Ovary (tissue), 9 donors: Measurements from ENCODE around the gene GYG2. TPM values are rescaled to one million over a fixed set of nuclear protein-coding genes. Genes with fewer than 3 reads are reported as not detected.

ENCODE experiments used
- DNase-seq, 5 donors: peaks; one replicate each; pipeline ENCODE4 v3.0.0-alpha.2; 2019 to 2020
- H3K27ac ChIP-seq, 2 donors: fragments of 200-600 bp; one replicate each; pipeline versions ENCODE4 v1.5.1 to v1.8.0; 2019 to 2022
- H3K27me3 ChIP-seq: fragments of 200-600 bp; one replicate; pipeline ENCODE4 v1.8.0; 2022
- H3K36me3 ChIP-seq: fragments of 200-600 bp; sonication (generic); one replicate; pipeline ENCODE4 v1.5.1; 2019
- H3K4me1 ChIP-seq: one replicate; pipeline ENCODE4 v1.8.1; 2013; ENCODE audit warnings: mild to moderate bottlenecking, moderate library complexity; ENCODE audit not compliant: insufficient read depth
- H3K4me3 ChIP-seq: fragments of 200-600 bp; sonication (generic); one replicate; pipeline ENCODE4 v1.5.1; 2017
- H3K9me3 ChIP-seq, 2 donors: fragments of 200-600 bp in 1 of 2; sonication (generic) in 1 of 2; one replicate each; pipeline versions ENCODE4 v1.5.1 to v1.8.1; 2013 to 2019; ENCODE audit warnings: mild to moderate bottlenecking in 1 of 2, moderate library complexity in 1 of 2
- EP300 ChIP-seq: sonication (generic); formaldehyde crosslinking; IDR thresholded peaks from one replicate; pipeline ENCODE4 v1.6.1; 2017; ENCODE audit warnings: antibody characterized with exemption
- POLR2A ChIP-seq: fragments of 450-650 bp; IDR thresholded peaks from one replicate; pipeline ENCODE4 v1.6.1; 2017; ENCODE audit warnings: antibody characterized with exemption, mild to moderate bottlenecking, moderate library complexity
- WGBS, 3 donors: extraction: QIAGEN DNeasy Blood & Tissue Kit in 1 of 3; methylation state at CpG; one replicate each; pipeline versions ENCODE4 v1.1.5 to v1.1.7; 2013 to 2017; 5-methylcytosine and 5-hydroxymethylcytosine counted together
- intact Hi-C, 4 donors: fragments of 100-400 bp; cut with DNase I; formaldehyde crosslinking; loops; one replicate each; pipeline versions ENCODE4 v1.11.0 to v1.15.1; 2022 to 2023
- polyA plus RNA-seq, 2 donors: library from polyadenylated mRNA; stranded (reverse); fragments of 200-250 nt in 1 of 2; fragments of 350-450 nt in 1 of 2; fragmentation: Illumina TruSeq in 1 of 2; extraction: RNeasy Lipid Tissue Mini Kit (QIAGEN cat#74804) in 1 of 2; gene quantifications; one replicate each; pipeline ENCODE4 v1.2.3, GENCODE V29; 2013 to 2014
- total RNA-seq, 7 donors: library from RNA; depleted of rRNA in 2 of 7; stranded (reverse); fragments of >200 nt in 2 of 7; fragmentation: NEBNext Ultra II Directional in 3 of 7; extraction: Animal tissue kit (Norgen Biotek cat#: 25700) in 3 of 7; gene quantifications; one replicate each; pipeline versions ENCODE4 v1.1.0 to v1.2.4, GENCODE V29; 2016 to 2023
- TF ChIP-seq, protein P1 (sequence below), 3 donors: fragments of 450-650 bp in 2 of 3; fragments of 200-600 bp in 1 of 3; IDR thresholded peaks; one replicate each; pipeline versions ENCODE4 v1.5.1 to v1.8.0; 2016 to 2022; ENCODE audit warnings: antibody characterized with exemption in 3 of 3, mild to moderate bottlenecking in 1 of 3
- donor health status: DM: no; HTN: no; CAD: no; lungs with moderate emphysema.
- donor health status: DM: no; HTN: no; CAD: no.
- donor health status: Bipolar disorder and iron deficiency.
- donor health status: DM: yes; HTN: yes; CAD: no.
- donor health status: DM: no; HTN: no; CAD: no.
- donor health status: DM: yes; HTN: yes; CAD: no.

Gene GYG2
- total and polyA plus RNA-seq, 9 donors, result 0.72 to 9.0 (median 3.9) TPM

DNA sequence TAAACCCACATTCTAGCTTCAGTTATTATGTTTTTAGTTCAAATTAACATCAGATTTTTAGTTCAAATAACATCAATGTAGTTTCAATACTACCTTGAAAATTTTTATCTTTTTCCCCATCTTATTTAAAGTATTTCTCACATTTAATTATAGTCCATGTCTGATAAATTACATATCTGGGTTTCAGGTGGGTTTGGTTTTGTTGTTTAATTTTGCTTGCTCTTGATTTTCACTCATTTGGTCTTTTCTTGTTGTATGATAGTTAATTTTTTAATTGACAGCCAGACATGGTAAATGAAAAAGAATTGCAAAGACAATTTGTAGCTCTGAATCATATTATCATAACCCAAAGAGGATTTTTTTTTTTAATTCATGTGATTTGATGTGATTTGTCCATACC lies 41.9 kb downstream of the GYG2 start:
- intact Hi-C loops, result no loop called here
- no peak for DNase-seq
- H3K9me3 ChIP-seq, result no peaks in the 10 kb centered on the region
- H3K27ac ChIP-seq, result no peak overlapping the region
- H3K4me1 ChIP-seq, result no peaks in the 10 kb centered on the region
- no peaks in the 10 kb centered on the region for H3K36me3 ChIP-seq
- H3K27me3 ChIP-seq, result no peaks in the 10 kb centered on the region
- TF ChIP-seq POLR2A (no peak), EP300 (no peak)
- TF ChIP-seq, protein P1, sequence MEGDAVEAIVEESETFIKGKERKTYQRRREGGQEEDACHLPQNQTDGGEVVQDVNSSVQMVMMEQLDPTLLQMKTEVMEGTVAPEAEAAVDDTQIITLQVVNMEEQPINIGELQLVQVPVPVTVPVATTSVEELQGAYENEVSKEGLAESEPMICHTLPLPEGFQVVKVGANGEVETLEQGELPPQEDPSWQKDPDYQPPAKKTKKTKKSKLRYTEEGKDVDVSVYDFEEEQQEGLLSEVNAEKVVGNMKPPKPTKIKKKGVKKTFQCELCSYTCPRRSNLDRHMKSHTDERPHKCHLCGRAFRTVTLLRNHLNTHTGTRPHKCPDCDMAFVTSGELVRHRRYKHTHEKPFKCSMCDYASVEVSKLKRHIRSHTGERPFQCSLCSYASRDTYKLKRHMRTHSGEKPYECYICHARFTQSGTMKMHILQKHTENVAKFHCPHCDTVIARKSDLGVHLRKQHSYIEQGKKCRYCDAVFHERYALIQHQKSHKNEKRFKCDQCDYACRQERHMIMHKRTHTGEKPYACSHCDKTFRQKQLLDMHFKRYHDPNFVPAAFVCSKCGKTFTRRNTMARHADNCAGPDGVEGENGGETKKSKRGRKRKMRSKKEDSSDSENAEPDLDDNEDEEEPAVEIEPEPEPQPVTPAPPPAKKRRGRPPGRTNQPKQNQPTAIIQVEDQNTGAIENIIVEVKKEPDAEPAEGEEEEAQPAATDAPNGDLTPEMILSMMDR (IDR thresholded peaks at IDR 0.05), result no peak
- no peak overlapping the region for H3K4me3 ChIP-seq

- Histone ChIP-seq H3K4me3 (no peak overlapping the region), H3K9me3 (no peaks in the 10 kb centered on the region), H3K27ac (no peak overlapping the region), H3K36me3 (no peaks in the 10 kb centered on the region), H3K27me3 (no peaks in the 10 kb centered on the region), H3K4me1 (no peaks in the 10 kb centered on the region)
- WGBS, 3 donors, result 27 to 36% (median 28%) methylated on average over 2 of the region's 2 CpGs
- no peak for DNase-seq
- intact Hi-C loops, result no loop called here
- TF ChIP-seq EP300, result no peak
- TF ChIP-seq POLR2A, result no peak
- TF ChIP-seq, protein P1 (IDR thresholded peaks at IDR 0.05), result no peak
Observed at GRCh38 chrX:2871831-2872230, 43.1 kb downstream of the GYG2 start.

DNA sequence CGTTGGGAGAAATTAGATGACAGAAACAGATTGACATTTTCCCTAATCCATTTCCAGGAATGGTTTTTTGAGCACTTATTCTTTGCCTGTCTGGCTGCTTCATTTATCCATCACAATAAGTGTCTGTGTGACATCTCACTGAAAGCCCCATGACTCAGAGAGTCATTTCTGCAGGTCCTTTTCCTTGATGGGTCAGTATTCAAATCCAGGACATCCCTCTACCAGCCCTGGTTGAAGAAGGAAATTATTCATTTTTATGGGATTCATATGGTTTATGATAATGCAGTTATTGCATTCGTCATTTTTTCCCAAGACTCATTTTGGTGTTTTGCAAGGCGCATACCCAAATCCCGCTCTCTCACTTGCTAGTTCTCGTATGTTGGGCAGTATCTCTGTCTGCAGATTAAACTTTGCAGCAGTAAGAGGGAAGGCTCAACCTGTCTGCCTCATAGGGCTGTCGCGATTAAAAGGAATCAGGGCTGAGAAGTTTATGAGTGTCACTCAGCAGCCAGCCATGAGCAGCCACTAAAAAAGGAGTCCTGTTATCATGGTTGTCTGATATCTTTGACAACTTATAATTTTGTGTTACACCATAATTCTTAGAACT lies 44.0 kb downstream of the GYG2 start:
- intact Hi-C loops, result no loop called here
- no peaks in the 10 kb centered on the region for H3K36me3 ChIP-seq
- H3K4me3 ChIP-seq, result no peak overlapping the region
- H3K9me3 ChIP-seq, result no peaks in the 10 kb centered on the region
- TF ChIP-seq POLR2A (no peak), EP300 (no peak)
- TF ChIP-seq, protein P1 (IDR thresholded peaks at IDR 0.05), result no peak
- DNase-seq, result no peak
- WGBS, 3 donors, result 79 to 90% (median 86%) methylated on average over 7 of the region's 7 CpGs
- no peaks in the 10 kb centered on the region for H3K4me1 ChIP-seq
- H3K27ac ChIP-seq, result no peak overlapping the region
- no peaks in the 10 kb centered on the region for H3K27me3 ChIP-seq

DNA sequence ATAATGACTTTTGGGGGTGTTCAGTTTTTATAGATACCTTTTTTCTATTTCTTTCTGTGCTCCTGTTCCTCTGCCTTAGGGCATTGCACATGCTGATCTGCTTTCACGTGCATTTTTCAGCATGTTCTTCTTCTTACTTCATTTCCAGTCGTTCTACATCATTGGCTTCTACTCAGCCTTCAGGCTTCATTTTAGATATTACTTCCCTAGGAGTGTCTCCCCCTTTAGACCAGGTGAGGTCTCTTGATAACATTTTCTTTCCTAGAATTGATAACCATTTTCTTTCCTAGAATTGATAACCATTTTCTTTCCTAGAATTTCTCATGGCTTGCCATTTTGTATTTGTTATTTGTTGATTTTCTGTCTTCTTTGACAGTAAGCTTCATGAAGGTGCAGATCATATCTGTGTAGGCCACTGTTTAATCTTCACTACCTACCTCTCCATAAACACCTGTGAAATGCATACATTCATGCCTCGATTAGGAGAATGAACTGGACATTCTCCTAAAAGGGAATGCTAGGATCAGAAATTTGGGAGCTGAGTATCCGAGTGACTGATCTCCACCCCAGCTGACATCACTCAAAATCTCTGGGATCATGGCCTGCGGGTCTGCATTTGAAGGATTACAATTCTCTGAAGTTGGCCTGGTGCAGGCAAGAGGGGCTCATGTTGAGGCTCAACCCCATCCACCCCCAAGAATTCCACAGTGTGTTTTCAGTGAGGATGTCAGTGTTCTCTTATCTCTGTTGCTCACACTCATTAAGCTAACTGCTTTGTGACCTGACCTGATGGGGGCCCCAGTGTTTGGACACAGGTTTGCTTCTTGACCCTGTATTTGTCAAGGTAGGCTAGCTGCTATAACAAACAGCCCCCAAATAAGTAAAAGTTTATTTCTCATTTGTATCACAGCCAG lies 45.7 kb downstream of the GYG2 start:
- TF ChIP-seq EP300, result no peak
- no peak for TF ChIP-seq POLR2A
- TF ChIP-seq, protein P1 (IDR thresholded peaks at IDR 0.05), result no peak
- WGBS, 3 donors, result 88 to 94% (median 89%) methylated on average over 5 of the region's 5 CpGs
- H3K4me1 ChIP-seq, result no peaks in the 10 kb centered on the region
- intact Hi-C loops, result no loop called here
- no peak overlapping the region for H3K27ac ChIP-seq
- DNase-seq, result no peak
- no peaks in the 10 kb centered on the region for H3K27me3 ChIP-seq
- H3K4me3 ChIP-seq, result no peak overlapping the region
- no peaks in the 10 kb centered on the region for H3K9me3 ChIP-seq
- H3K36me3 ChIP-seq, result no peaks in the 10 kb centered on the region
